GM19238 (cell line): ENCODE measurements around the gene GUCA1A.
"Not testable (repeated sequence)": the region's sequence is repeated elsewhere in the genome, so short reads cannot be mapped to it uniquely, and the experiment has no call there.

Source experiments
- DNase-seq: peaks from one replicate; pipeline ENCODE4 v3.0.0; 2011; ENCODE audit warnings: low spot score; ENCODE audit not compliant: insufficient read length

GUCA1A gene

DNA sequence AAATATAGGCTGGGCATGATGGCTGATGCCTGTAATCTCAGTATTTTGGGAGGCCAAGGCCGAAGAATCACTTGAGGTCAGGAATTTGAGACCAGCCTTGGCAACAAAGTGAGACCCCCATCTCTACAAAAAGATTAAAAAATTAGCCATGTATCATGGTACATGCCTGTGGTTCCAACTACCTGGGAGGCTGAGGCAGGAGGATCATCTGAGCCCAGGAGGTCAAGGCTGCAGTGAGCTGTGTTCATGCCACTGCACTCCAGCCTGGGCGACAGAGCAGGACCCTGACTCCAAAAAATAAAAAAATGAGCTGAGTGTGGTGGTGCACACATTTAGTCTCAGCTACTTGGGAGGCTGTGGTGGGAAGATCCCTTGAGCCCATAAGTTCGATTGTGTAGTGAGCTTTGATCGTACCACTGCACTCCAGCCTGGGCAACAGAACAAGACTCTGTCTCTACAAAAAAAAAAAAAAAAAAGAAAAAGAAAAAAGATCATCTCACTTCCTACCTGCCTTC, 31.7 kb downstream of the GUCA1A start:
- no peak for DNase-seq

- DNase-seq: not testable (repeated sequence)
These were observed 34.4 kb downstream of the GUCA1A start for GRCh38 chr6:42207559-42207958.

DNA sequence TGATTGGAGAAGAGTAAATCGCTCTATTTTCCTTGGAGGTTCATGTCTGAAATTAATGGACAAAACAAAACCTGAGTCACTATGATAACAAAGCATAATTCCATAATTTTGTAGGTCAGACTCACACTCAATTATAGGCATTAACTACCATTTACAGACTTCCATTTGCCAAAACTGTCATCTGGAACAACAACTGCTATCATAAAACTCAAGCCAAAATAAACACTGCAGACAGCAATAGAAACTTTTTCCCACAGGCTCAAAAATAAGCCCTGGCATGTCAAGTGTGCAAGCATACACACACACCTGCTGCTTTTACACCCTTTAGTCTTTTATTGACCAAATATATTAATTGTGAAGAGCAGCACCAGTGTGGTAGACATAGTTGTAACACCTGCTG, 37.4 kb downstream of the GUCA1A start:
- no peak for DNase-seq

- DNase-seq: no peak
These were observed 38.6 kb downstream of the GUCA1A start for GRCh38 chr6:42211726-42212125.

GRCh38 chr6:42212442-42212841, 39.3 kb downstream of the GUCA1A start:
- no peak for DNase-seq

DNA sequence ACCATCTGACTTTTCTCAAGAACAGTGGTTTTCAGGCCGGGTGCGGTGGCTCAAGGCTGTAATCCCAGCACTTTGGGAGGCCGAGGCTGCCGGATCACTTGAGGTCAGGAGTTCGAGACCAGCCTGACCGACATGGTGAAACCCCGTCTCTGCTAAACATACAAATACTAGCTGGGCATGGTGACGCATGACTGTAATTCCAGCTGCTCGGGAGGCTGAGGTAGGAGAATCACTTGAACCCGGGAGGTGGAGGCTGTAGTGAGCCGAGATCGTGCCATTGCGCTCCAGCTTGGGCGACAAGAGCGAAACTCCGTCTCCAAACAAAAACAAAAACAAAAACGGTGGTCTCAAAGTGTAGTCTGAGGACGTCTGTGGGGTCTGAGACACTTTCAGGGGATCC, 43.3 kb downstream of the GUCA1A start:
- DNase-seq: not testable (repeated sequence)

DNA sequence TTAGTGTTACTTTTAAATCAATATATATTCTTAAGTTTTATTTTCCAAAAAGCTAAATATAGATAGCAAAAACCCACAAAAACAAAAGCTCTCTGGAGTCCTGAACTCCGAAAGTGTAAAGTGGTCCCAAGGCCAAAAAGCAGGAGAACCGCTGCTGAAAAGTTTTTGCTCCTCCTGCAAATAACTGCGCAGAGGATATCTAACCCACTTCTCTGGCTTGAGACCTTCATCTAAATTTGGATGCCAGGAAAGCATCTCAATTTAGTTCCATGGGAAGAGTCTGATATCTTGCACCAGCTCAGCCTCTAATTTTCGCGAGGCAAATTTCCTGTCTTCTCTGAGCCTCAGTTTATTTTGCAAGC, 44.0 kb downstream of the GUCA1A start:
- no peak for DNase-seq

DNA sequence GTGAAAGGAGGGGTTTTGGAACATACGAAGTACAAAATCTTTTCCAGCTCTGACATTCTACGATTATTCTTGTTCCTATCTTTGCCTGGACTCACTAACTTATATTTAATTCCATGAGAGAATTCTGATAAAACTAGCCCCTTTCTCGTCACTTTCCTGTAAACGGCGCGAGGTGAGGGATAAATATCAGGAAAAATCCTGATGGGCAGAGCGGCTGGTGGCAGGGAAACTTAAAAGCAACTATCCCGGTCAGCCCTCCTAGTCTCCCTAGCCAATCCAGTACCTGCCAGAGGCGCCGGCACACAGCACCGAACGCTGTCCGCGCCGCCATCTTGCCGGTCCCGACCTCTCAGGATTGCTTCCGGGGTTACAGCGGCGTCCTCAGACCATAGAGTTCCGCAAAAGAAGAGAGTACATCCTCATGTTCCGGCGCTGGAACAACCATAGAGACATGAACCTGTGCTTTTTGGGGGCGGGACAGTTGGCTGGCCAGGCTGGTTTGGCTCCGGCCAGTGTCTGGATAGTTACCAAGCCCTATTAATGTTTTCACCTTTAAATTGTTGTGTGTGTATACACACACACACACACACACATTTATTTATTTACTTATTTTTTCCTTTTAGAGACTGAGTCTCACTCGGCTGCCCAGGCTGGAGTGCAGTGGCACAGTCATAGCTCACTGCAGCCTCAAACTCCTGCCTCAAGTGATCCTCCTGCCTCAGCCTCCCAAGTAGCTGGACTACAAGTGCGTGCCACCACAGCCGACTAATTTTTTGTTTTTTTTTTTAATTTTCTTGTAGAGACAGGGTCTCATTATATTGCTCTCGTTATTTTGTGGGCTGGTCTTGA, 44.6 kb downstream of the GUCA1A start, which contains the start of gene MRPS10:
TSS of gene MRPS10 (minus strand) at position 343 of the 849 bp plus-strand sequence. CDS start at position 331, 12 bp downstream.
- DNase-seq: peak; percentile 81

DNA sequence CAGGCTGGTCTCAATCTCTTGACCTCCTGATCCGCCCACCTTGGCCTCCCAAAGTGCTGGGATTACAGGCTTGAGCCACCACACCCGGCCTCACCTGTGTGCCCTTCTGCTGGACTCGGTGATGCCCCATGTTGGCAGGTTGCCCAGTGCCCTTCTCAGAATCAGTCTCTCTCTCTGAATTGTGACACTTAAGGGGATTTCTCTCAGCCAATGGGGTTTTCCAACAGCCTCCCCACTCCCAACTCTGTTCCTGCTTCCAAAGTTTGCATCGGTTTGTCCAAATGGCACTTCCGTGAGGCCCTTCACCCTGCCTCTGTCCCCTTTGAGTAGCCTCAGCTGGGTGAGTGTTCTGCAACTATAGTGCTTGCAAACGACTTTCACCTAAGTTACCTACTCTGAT, 47.6 kb downstream of the GUCA1A start:
- DNase-seq: no peak

- DNase-seq: no peak
These were observed 48.4 kb downstream of the GUCA1A start for GRCh38 chr6:42221546-42221945.

DNA sequence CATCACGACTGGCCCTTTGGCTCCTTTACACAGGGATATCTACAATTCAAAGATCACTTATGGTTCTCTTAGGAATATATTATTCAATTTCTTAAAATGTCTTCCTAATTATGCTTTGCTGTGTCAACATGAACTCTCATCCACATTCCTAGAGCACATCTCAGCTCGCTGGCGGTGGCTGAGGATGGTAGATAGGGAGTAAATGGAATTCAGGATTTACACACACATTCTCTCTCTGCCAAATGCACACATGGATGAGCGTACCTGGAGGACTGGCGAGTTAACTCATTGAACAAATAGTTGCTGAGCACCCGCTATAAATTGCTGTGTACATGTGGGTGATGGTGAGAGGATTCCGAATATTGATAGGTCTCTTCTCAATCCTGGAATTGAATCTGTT, 49.3 kb downstream of the GUCA1A start:
- no peak for DNase-seq

- DNase-seq: peak; percentile 26
These were observed 51.3 kb downstream of the GUCA1A start for GRCh38 chr6:42224222-42225028.

GRCh38 chr6:42225029-42225339, 51.8 kb downstream of the GUCA1A start:
- DNase-seq: no peak

DNA sequence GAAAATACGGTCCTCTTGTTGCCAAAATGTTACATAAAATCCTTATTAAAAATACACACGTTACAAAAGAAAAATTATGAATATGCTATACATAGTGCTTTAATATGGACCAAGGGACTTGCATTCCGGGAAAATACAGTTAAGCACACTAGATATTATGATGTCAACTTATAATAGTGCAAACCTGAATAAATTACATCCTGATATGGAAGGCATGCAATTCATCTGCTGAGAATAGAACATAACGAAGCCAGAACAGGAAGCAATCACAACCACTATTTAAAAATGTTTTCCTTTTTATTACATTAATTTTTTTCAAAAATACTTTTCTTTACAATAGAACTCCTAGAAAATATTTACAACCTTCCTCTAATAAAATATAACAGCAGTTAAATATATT, 52.3 kb downstream of the GUCA1A start:
- no peak for DNase-seq

DNA sequence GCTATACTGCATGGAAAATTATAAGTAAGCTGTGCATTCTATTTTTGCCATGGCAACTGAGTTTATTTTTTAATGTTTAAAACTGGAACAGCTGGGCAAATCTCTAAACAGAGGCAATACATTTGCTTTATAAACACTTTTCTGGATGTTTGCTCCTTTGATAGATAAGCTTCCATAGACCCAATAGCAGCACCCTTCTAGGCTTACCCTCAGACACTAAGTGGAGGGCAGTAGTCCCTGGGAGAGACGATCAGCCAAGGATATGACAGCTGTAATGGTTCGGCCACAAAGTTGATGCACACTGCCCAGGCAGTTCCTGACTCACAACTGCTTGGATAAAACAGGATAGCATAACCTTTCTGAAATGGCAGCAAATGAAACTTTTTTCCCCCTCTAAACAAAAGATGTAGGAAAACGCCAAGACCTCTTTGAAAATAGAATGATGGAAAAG, 53.0 kb downstream of the GUCA1A start:
- DNase-seq: no peak

- no peak for DNase-seq
These were observed 53.5 kb downstream of the GUCA1A start for GRCh38 chr6:42226645-42227143.

GRCh38 chr6:42227173-42227850, 54.1 kb downstream of the GUCA1A start:
- DNase-seq: no peak

GRCh38 chr6:42228305-42228704, 55.1 kb downstream of the GUCA1A start:
- no peak for DNase-seq
